Measurements from ENCODE around the gene DNASE1L2.

Gene DNASE1L2

GRCh38 chr16:2209258-2210008, 26.8 kb upstream of the DNASE1L2 start:
- CTCF ChIA-PET, result interaction anchor here (0.6 kb wide), 1 partner anchor 45 kb away, joined by 5 read pairs; no protein-coding TSS in a partner anchor
- H3K36me3 ChIP-seq (ENCODE audit: control insufficient read depth in 2 of 2, insufficient read depth in 1 of 2, low read length in 2 of 2), result peaks cover 0 to 56% of the 10 kb centered on the region in 2 experiments; a peak in 1 of 3 replicates
- no peaks in the 10 kb centered on the region for H3K9me3 ChIP-seq (ENCODE audit: control insufficient read depth, insufficient read depth, low read depth, low read length)
- no peak overlapping the region for H3K27ac ChIP-seq (ENCODE audit: extremely low read depth, low read depth, low read length)
- POLR2A ChIA-PET, result interaction anchor here (0.5 to 1.7 kb wide), 6 partner anchors 13 to 55 kb away, joined by 4 to 7 read pairs (median 4); partner anchors contain the start of genes E4F1 and TRAF7
- no peaks in the 10 kb centered on the region for H3K4me1 ChIP-seq (ENCODE audit: control insufficient read depth, insufficient read depth, low read length)
- H3K4me3 ChIP-seq (ENCODE audit: low read depth, low read length), result no peak overlapping the region
- TF ChIP-seq ZNF16 (tag by site-specific recombination; IDR thresholded peaks at IDR 0.05; ENCODE audit: low read depth), result no peak
- TF ChIP-seq KLF1 (tag by site-specific recombination; IDR thresholded peaks at IDR 0.05), result 0 out of 2 replicates have a peak, but pooled peaks have one; percentile 14
- no peak for TF ChIP-seq ZNF426 (tag by site-specific recombination; IDR thresholded peaks at IDR 0.05)
- 0 out of 2 replicates have a peak, but pooled peaks have one; percentile 8 for TF ChIP-seq SP2 (tag by site-specific recombination; IDR thresholded peaks at IDR 0.05)

- H3K4me1 ChIP-seq (ENCODE audit: control insufficient read depth, insufficient read depth, low read length), result no peaks in the 10 kb centered on the region
- CTCF ChIA-PET, result interaction anchor here (0.6 kb wide), 1 partner anchor 44 kb away, joined by 5 read pairs; no protein-coding TSS in a partner anchor
Observed at GRCh38 chr16:2210009-2210332, 26.3 kb upstream of the DNASE1L2 start.

More at GRCh38 chr16:2210009-2210332, 26.3 kb upstream of the DNASE1L2 start:
- TF ChIP-seq ZNF10 (tag by site-specific recombination; IDR thresholded peaks at IDR 0.05) (no peak), ZNF660 (tag by site-specific recombination; IDR thresholded peaks at IDR 0.05) (no peak), ZNF645 (tag by site-specific recombination; IDR thresholded peaks at IDR 0.05) (no peak), ZNF585B (tag by site-specific recombination; IDR thresholded peaks at IDR 0.05) (no peak), ZNF280C (tag by site-specific recombination; IDR thresholded peaks at IDR 0.05) (no peak), EGR2 (tag by site-specific recombination; IDR thresholded peaks at IDR 0.05; ENCODE audit: low read depth) (no peak), ZNF184 (tag by site-specific recombination; IDR thresholded peaks at IDR 0.05) (no peak), ZNF514 (tag by site-specific recombination; IDR thresholded peaks at IDR 0.05) (no peak), OVOL3 (tag by site-specific recombination; IDR thresholded peaks at IDR 0.05) (no peak), TRIM28 (IDR thresholded peaks at IDR 0.05; ENCODE audit: borderline replicate concordance, low read length) (no peak), ZNF266 (tag by site-specific recombination; IDR thresholded peaks at IDR 0.05; ENCODE audit: low read depth) (no peak), ZNF157 (tag by site-specific recombination; IDR thresholded peaks at IDR 0.05) (no peak), ZNF248 (tag by site-specific recombination; IDR thresholded peaks at IDR 0.05) (no peak)
- TF ChIP-seq, protein P1, sequence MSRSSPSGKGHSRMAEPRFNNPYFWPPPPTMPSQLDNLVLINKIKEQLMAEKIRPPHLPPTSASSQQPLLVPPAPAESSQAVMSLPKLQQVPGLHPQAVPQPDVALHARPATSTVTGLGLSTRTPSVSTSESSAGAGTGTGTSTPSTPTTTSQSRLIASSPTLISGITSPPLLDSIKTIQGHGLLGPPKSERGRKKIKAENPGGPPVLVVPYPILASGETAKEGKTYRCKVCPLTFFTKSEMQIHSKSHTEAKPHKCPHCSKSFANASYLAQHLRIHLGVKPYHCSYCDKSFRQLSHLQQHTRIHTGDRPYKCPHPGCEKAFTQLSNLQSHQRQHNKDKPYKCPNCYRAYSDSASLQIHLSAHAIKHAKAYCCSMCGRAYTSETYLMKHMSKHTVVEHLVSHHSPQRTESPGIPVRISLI (tag by site-specific recombination; IDR thresholded peaks at IDR 0.05), result no peak
- POLR2A ChIA-PET, result interaction anchor here (1.7 kb wide), 1 partner anchor 29 kb away, joined by 4 read pairs; no protein-coding TSS in a partner anchor
- H3K36me3 ChIP-seq (ENCODE audit: control insufficient read depth in 2 of 2, insufficient read depth in 1 of 2, low read length in 2 of 2), result peaks cover 0 to 56% of the 10 kb centered on the region in 2 experiments; a peak in 1 of 3 replicates
- H3K9me3 ChIP-seq (ENCODE audit: control insufficient read depth, insufficient read depth, low read depth, low read length), result no peaks in the 10 kb centered on the region
- no peak overlapping the region for H3K4me3 ChIP-seq (ENCODE audit: low read depth, low read length)
- H3K27ac ChIP-seq (ENCODE audit: extremely low read depth, low read depth, low read length), result no peak overlapping the region

All from HEK293 (cell line).